ENCODE measurements around the gene SAGE1.
"Not testable (repeated sequence)": the region's sequence is repeated elsewhere in the genome, so short reads cannot be mapped to it uniquely, and the experiment has no call there.

SAGE1 gene, protein sequence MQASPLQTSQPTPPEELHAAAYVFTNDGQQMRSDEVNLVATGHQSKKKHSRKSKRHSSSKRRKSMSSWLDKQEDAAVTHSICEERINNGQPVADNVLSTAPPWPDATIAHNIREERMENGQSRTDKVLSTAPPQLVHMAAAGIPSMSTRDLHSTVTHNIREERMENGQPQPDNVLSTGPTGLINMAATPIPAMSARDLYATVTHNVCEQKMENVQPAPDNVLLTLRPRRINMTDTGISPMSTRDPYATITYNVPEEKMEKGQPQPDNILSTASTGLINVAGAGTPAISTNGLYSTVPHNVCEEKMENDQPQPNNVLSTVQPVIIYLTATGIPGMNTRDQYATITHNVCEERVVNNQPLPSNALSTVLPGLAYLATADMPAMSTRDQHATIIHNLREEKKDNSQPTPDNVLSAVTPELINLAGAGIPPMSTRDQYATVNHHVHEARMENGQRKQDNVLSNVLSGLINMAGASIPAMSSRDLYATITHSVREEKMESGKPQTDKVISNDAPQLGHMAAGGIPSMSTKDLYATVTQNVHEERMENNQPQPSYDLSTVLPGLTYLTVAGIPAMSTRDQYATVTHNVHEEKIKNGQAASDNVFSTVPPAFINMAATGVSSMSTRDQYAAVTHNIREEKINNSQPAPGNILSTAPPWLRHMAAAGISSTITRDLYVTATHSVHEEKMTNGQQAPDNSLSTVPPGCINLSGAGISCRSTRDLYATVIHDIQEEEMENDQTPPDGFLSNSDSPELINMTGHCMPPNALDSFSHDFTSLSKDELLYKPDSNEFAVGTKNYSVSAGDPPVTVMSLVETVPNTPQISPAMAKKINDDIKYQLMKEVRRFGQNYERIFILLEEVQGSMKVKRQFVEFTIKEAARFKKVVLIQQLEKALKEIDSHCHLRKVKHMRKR

DNA sequence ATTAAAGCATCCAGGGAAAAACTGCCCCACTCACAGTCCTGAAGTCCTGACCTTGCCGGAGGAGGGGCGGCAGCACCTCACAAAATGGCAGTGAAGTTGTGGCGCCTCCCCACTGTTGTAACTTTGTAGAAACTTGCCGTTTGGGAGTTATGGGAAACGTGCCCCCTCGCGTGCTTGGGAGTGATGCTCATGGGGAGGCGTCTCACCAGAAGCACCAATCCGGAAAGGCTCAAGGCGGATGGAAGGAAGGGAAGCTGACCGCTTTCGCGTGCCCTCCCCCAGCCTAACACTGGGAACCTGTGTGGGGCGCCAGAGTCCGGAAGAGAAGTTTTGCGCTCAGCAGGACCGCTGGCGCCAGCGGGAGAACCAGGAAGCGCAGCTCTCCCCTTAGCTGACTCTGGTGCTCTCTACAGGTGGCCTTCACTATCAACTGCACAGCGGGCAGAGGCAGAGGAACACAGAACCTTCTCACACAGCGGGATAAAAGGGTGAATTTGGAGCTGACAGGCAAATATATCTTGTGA is at the start of gene SAGE1, which contains the start of gene CT45A10:
Gene SAGE1 (plus strand): TSS at position 423 of the 524 bp plus-strand sequence. CDS start 2,527 bp downstream, outside the sequence.
Gene CT45A10 (minus strand): TSS at position 151 of the 524 bp plus-strand sequence. CDS start 8,100 bp downstream, outside the sequence.
- no peak for DNase-seq (ENCODE audit: low read depth)

- DNase-seq (ENCODE audit: low read depth): not testable (repeated sequence)
Observed at GRCh38 chrX:135854438-135854837, 39.1 kb upstream of the SAGE1 start, which contains the start of gene CT45A8. TSS of gene CT45A8 (minus strand) at chrX:135854538. CDS start at chrX:135850783, 3,755 bp downstream.

DNA sequence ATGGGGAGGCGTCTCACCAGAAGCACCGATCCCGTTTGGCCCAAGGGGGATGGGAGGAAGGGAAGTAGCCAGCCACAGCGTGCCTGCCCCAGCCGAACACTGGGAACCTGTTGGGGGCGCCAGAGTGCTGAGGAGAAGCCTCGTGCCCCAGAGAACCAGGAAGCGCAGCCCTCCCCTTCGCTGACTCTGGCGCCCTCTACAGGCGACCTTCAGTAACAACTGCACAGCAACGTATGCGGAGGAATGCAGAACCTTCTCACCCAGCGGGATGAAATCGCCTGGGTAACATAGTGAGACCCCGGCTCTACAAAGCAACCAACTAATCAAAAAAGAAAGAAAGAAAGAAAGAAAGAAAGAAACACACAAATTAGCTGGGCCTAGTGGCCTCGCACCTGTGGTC is 21.8 kb upstream of the SAGE1 start, which contains the start of gene CT45A9:
Gene CT45A9 (minus strand): TSS at position 101 of the 400 bp plus-strand sequence. CDS start 3,751 bp downstream, outside the sequence.
- not testable (repeated sequence) for DNase-seq (ENCODE audit: low read depth)

- DNase-seq (ENCODE audit: low read depth): not testable (repeated sequence)
Observed at GRCh38 chrX:135882741-135883140, 10.8 kb upstream of the SAGE1 start.

DNA sequence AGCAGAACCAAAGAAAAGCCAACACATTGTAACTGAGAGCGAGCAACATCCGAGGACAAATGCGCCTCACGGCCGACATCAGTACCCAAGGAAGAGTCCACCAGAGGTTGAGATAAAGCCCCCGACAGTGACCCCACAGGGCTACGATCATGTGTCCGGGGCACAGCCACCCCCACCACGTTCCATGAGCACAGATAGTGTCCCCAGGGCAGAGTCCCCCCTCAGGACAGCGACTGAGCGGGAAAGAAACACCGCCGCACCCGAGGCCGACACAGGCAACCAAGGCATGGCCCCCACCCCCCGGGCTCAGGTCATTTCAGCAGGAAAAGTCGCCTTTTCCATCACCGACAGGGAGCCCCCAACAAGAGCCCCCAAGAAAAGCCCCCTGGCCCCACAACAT is 5.3 kb upstream of the SAGE1 start:
- not testable (repeated sequence) for DNase-seq (ENCODE audit: low read depth)

DNA sequence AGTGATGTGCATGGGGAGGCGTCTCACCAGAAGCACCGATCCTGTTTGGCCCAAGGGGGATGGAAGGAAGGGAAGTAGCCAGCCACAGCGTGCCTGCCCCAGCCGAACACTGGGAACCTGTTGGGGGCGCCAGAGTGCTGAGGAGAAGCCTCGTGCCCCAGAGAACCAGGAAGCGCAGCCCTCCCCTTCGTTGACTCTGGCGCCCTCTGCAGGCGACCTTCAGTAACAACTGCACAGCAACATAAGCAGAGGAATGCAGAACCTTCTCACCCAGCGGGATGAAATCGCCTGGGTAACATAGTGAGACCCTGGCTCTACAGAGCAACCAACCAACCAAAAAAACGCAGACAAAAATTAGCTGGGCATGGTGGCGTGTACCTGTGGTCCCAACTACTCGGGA is 4.5 kb upstream of the SAGE1 start:
- not testable (repeated sequence) for DNase-seq (ENCODE audit: low read depth)

DNA sequence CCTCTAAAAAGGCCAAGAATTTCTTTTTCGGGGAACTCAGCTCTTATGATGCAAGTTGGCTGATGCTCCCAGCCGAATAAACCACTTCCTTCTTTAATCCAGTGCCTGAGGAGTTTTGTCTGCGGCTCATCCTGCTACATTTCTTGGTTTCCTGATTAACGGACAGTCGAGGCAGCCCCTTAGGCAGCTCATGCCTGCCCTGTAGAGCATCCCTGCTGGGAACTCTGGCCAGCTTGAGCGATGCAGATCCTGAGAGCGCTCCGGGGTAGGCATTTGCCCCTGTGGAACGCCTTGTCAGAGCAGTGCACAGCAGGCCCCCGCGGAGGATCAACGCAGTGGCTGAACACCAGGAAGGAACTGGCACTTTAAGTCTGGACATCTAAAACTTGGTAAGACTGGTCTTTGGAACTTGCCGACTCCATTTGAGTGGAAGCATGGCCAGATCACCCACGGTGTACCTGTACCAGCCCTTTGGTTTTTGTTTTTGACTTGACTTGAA is 3.4 kb upstream of the SAGE1 start:
- DNase-seq (ENCODE audit: low read depth): no peak

DNA sequence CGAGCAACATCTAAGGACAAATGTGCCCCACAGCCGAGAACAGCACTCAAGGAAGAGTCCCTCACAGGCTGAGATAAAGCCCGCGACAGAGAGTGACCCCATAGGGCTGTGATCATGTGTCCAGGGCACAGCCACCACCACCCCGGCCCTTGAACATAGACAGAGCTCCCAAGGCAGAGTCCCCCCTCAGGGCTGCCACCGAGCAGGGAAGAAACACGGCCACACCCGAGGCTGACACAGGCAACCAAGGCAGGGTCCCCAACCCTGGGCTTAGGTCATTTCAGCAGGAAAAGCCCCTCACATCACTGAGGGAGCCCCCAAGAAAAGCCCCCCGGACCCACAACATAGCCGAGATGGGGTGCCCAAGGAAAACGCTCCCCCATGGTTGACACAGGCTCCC is 735 bp upstream of the SAGE1 start:
- DNase-seq (ENCODE audit: low read depth): no peak

GRCh38 chrX:135910251-135910650 is 16.7 kb downstream of the SAGE1 start:
- DNase-seq (ENCODE audit: low read depth): no peak

DNA sequence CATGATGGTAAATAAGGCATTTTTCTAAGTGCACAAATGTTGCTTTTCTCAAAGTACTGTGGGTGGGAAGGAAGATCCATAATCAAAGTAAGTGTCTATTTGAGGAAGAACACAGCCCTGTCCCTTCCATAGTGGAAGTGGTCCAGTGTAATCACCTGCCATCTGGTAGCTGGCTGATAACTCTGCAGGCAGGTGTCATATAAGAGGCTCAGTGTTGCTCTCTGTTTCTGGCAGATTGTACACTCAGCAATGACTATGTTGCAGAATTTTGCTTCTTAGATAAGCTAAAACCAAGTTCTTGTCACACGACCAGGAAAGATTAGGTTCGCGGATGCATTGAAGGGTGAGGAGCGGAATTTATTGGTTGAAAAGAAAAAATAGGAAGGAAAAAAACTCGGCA is 20.9 kb downstream of the SAGE1 start:
- DNase-seq (ENCODE audit: low read depth): no peak

DNA sequence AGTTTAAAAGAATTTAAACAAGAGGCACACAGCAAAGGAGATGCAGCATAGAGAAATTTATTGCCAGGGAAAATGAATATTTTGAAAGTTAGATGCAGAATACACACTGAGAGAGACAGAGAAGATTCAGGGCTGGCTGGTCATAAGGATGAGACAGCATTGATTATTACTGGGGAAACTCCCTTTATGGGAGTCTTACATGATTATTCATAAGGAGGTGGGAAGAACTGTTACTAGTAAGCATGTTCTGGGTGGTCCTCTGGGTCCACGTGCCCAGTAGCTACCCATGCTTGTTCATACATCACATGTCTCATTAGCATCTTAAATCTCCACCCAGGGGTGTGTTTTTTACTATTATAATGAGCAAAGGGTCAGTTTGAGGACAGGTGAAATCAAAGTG is 27.0 kb downstream of the SAGE1 start:
- not testable (repeated sequence) for DNase-seq (ENCODE audit: low read depth)

- no peak for DNase-seq (ENCODE audit: low read depth)
Observed at GRCh38 chrX:135923353-135923752, 29.8 kb downstream of the SAGE1 start.

DNA sequence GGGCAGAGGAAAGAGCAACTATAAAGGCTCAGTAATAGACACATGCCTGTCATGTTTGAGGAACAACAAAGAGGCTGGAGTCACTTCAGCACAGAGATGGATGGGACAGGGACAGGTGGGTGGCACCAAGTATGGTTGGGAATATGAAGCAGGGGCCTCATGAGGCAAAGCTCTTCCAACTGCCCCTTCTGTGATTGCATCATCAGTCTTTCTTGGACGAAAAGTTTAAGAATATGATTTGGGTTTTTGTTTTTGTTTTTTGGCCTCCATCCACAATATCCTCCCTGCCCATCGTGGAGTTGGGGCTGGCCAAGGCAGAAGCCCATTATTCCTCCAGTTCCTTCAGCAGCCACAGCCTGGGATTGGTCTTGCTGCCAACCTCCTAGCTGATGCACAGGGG is 34.4 kb downstream of the SAGE1 start:
- DNase-seq (ENCODE audit: low read depth): no peak

DNA sequence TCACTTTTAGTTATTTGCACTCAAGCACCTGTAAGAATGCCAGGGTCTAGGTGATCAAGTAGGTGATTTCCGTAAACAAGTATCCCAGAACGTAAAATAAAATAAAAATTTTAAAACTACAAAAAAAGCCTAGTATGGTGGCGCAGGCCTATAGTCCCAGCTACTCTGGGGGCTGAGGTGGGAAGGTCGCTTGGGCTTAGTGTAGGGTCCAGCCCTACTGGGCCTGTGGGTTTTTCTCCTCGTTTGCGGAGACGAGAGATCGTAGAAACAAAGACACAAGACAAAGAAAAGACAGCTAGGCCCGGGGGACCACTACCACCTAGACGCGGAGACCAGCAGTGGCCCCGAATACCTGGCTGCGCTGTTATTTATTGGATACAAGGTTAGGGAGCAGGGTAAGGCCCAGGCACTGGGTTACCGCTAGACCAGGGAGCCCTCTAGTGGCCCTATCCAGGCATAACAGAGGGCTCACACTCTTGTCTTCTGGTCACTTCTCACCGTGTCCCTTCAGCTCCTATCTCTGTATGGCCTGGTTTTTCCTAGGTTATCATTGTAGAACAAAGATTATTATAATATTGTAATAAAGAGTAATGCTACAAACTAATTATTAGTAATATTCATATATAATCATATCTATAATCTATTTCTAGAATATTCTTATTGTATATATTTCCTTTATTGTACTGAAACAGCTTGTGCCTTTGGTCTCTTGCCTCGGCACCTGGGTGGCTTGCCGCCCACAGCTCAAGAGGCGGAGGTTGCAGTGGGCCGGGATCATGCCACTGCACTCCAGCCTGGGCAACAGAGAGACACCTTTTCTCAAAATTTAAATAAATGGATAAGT is 38.4 kb downstream of the SAGE1 start:
- DNase-seq (ENCODE audit: low read depth): peak; percentile 15

GRCh38 chrX:135944486-135944885 is 51.0 kb downstream of the SAGE1 start:
- DNase-seq (ENCODE audit: low read depth): no peak

DNA sequence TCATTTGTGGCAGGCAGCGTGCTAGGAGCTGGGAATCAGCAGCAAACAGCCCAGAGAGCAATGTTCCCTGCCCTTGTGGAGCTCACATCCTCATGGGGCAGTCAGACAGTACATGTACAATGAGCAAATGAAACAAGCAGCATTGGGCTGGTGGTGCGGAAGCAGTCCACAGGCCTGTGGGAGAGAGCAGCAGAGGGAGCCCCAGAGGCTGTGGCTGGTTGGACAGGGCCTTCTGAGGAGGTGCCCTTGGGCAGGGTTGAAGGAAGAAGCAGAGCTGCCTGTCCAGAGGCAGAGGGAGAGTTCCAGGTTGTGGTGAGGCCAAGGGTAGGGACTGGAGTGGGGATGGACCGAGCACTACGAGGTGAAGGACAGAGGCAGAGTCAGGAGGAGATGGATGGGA is 57.8 kb downstream of the SAGE1 start:
- DNase-seq (ENCODE audit: low read depth): no peak

Measured in GM04504 (cell line).